Keratinocyte (primary cell): ENCODE results near the gene GAB1. TPM values are rescaled to one million over a fixed set of nuclear protein-coding genes. Genes with fewer than 3 reads are reported as not detected.

Source experiments
- DNase-seq: peaks from one replicate; pipeline ENCODE4 v3.0.0-alpha.2; 2011; ENCODE audit warnings: low read depth, missing footprints, low spot score
- FAIRE-seq: peaks from 2 replicates; lab custom pipeline; 2011; peaks lifted over from hg19 to GRCh38; lab: Jason Lieb, UNC
- H2AFZ ChIP-seq: 2 replicates; pipeline ENCODE4 v1.6.0; 2012; ENCODE audit warnings: low read length, control low read depth, inconsistent platforms; ENCODE audit not compliant: control insufficient read depth
- H3K27ac ChIP-seq: 2 replicates; pipeline ENCODE4 v1.5.1; 2011; ENCODE audit warnings: low read length; ENCODE audit not compliant: control insufficient read depth, insufficient read depth
- H3K27me3 ChIP-seq: 3 replicates; pipeline ENCODE4 v1.6.0; 2011; ENCODE audit warnings: low read length; ENCODE audit not compliant: control insufficient read depth, insufficient read depth; ENCODE audit errors: extremely low read depth
- H3K36me3 ChIP-seq, 2 experiments: 2 replicates in 1 of 2; 3 replicates in 1 of 2; pipeline ENCODE4 v1.5.1; 2011; ENCODE audit warnings: low read length in 2 of 2, mild to moderate bottlenecking in 1 of 2; ENCODE audit not compliant: control insufficient read depth in 2 of 2, insufficient read depth in 2 of 2; ENCODE audit errors: extremely low read depth in 1 of 2
- H3K4me1 ChIP-seq: 3 replicates; pipeline ENCODE4 v1.5.1; 2011; ENCODE audit warnings: low read length; ENCODE audit not compliant: control insufficient read depth, insufficient read depth; ENCODE audit errors: extremely low read depth
- H3K4me2 ChIP-seq: 3 replicates; pipeline ENCODE4 v1.6.0; 2011; ENCODE audit warnings: low read depth, low read length; ENCODE audit not compliant: control insufficient read depth, insufficient read depth; ENCODE audit errors: extremely low read depth
- H3K4me3 ChIP-seq, 3 experiments: fragments of 200-600 bp in 1 of 3; sonication (generic) in 1 of 3; 2 replicates in 2 of 3; 3 replicates in 1 of 3; pipeline ENCODE4 v1.5.1; 2011 to 2016; ENCODE audit warnings: low read length in 3 of 3, mild to moderate bottlenecking in 3 of 3, control low read depth in 2 of 3, inconsistent platforms in 1 of 3, low read depth in 1 of 3, mixed read lengths in 1 of 3, mixed run types in 1 of 3, moderate library complexity in 1 of 3; ENCODE audit not compliant: control insufficient read depth in 2 of 3, insufficient read depth in 2 of 3; ENCODE audit errors: extremely low read depth in 1 of 3
- H3K79me2 ChIP-seq: 2 replicates; pipeline ENCODE4 v1.6.0; 2012; ENCODE audit warnings: low read length; ENCODE audit not compliant: control insufficient read depth, insufficient read depth
- H3K9ac ChIP-seq: 3 replicates; pipeline ENCODE4 v1.6.0; 2011; ENCODE audit warnings: low read length; ENCODE audit not compliant: control insufficient read depth, insufficient read depth; ENCODE audit errors: extremely low read depth
- H3K9me1 ChIP-seq: 3 replicates; pipeline ENCODE4 v1.6.0; 2011; ENCODE audit warnings: low read length; ENCODE audit not compliant: control insufficient read depth, insufficient read depth; ENCODE audit errors: extremely low read depth
- H3K9me3 ChIP-seq: 2 replicates; pipeline ENCODE4 v1.5.1; 2012; ENCODE audit warnings: low read depth, low read length; ENCODE audit not compliant: control insufficient read depth
- H4K20me1 ChIP-seq: 3 replicates; pipeline ENCODE4 v1.6.0; 2011; ENCODE audit warnings: low read length; ENCODE audit not compliant: control insufficient read depth, insufficient read depth; ENCODE audit errors: extremely low read depth
- EZH2 ChIP-seq: IDR thresholded peaks from one replicate; pipeline ENCODE4 v1.6.1; 2012; ENCODE audit warnings: inconsistent platforms, mild to moderate bottlenecking, low read length, moderate library complexity
- dilution Hi-C: fragments of 300-500 bp; cut with MboI; formaldehyde crosslinking; loops from one replicate; pipeline ENCODE4 v1.7.0; 2020; ENCODE audit warnings: low sequenced_read_pairs; ENCODE audit not compliant: extremely low pct_ligation_motif_present
- polyA plus RNA-seq, 5 experiments: library from polyadenylated mRNA; depleted of rRNA in 3 of 5; stranded (reverse) in 3 of 5; stranded (forward) in 1 of 5; unstranded in 1 of 5; fragments of >200 nt; gene quantifications; 1 replicate in 1 of 5; 2 replicates in 3 of 5; 3 replicates in 1 of 5; pipeline versions ENCODE4 v1.2.1 to v1.2.3, GENCODE V29; 2011 to 2012; ENCODE audit warnings: missing spikeins in 2 of 5, low read depth in 1 of 5, low replicate concordance in 1 of 5
- TF ChIP-seq, protein P1 (sequence below), 3 experiments: IDR thresholded peaks in 1 of 3; conservative IDR thresholded peaks in 1 of 3; optimal IDR thresholded peaks in 1 of 3; 2 replicates in 2 of 3; 3 replicates in 1 of 3; pipeline versions ENCODE3 to v1.5.1; 2011; ENCODE audit warnings: low read length in 3 of 3, mild to moderate bottlenecking in 3 of 3, moderate library complexity in 2 of 3, control low read depth in 1 of 3, inconsistent platforms in 1 of 3; ENCODE audit not compliant: insufficient read depth in 2 of 3; ENCODE audit errors: extremely low read depth in 1 of 3

Gene GAB1
- polyA plus RNA-seq, 1 donor (not counting 4 experiments of a cell fraction or from before 2014, with no cell fraction given), result 11.0 TPM

DNA sequence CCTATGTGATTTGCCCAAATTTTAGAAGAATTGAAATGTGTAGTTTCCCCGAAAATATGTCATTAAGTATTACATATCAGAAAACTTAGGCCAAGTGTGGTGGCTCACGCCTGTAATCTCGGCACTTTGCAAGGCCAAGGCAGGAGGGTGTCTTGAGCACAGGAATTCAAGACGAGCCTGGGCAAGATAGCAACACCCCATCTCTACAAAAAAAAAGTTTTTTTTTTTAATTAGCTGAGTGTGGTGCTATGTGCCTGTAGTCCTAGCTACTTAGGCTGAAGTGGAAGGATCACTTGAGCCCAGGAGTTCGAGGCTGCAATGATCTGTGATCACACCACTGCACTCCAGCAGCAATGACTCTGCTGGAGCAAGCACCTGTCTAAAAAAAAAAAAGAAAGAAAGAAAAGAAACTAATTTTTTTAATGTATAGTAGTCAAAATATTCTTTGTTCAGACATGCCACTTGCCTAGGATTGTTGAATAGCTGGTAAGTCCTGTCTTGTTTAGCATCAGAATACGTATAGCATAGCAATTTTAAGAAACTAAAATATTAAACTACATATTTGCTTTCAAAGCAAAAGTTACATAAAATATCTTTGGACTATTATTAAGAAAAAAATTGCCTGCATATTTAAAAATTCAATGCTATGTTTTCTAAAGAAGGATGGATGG, 40.1 kb upstream of the GAB1 start:
- H3K79me2 ChIP-seq, result no peaks in the 10 kb centered on the region
- TF ChIP-seq, protein P1, sequence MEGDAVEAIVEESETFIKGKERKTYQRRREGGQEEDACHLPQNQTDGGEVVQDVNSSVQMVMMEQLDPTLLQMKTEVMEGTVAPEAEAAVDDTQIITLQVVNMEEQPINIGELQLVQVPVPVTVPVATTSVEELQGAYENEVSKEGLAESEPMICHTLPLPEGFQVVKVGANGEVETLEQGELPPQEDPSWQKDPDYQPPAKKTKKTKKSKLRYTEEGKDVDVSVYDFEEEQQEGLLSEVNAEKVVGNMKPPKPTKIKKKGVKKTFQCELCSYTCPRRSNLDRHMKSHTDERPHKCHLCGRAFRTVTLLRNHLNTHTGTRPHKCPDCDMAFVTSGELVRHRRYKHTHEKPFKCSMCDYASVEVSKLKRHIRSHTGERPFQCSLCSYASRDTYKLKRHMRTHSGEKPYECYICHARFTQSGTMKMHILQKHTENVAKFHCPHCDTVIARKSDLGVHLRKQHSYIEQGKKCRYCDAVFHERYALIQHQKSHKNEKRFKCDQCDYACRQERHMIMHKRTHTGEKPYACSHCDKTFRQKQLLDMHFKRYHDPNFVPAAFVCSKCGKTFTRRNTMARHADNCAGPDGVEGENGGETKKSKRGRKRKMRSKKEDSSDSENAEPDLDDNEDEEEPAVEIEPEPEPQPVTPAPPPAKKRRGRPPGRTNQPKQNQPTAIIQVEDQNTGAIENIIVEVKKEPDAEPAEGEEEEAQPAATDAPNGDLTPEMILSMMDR (optimal IDR thresholded peaks at IDR 0.05 in 1 of 3, IDR thresholded peaks at IDR 0.05 in 1 of 3, conservative IDR thresholded peaks at IDR 0.05 in 1 of 3; ENCODE audit: extremely low read depth in 1 of 3, insufficient read depth in 2 of 3, low read length in 3 of 3), result no peak
- TF ChIP-seq EZH2, result no peak
- H4K20me1 ChIP-seq, result no peaks in the 10 kb centered on the region
- no peak overlapping the region for H2AFZ ChIP-seq
- FAIRE-seq (no peak), DNase-seq (no peak)
- H3K9me3 ChIP-seq, result no peaks in the 10 kb centered on the region
- dilution Hi-C loops, result no loop called here
- no peak overlapping the region for H3K4me3 ChIP-seq
- no peaks in the 10 kb centered on the region for H3K27me3 ChIP-seq
- H3K4me2 ChIP-seq, result peak overlapping the region; percentile 11
- peaks cover 29% of the 10 kb centered on the region for H3K4me1 ChIP-seq
- no peaks in the 10 kb centered on the region for H3K9me1 ChIP-seq
- H3K27ac ChIP-seq, result no peak overlapping the region
- no peaks in the 10 kb centered on the region for H3K36me3 ChIP-seq
- H3K9ac ChIP-seq, result no peak overlapping the region

- FAIRE-seq (peak; percentile 29), DNase-seq (no peak)
- dilution Hi-C loops, result no loop called here
- Histone ChIP-seq H3K9me3 (no peaks in the 10 kb centered on the region), H3K9me1 (no peaks in the 10 kb centered on the region), H2AFZ (peak overlapping the region; percentile 59), H3K36me3 (no peaks in the 10 kb centered on the region), H4K20me1 (no peaks in the 10 kb centered on the region), H3K9ac (no peak overlapping the region), H3K27me3 (no peaks in the 10 kb centered on the region), H3K4me2 (peak overlapping the region; percentile 3), H3K27ac (no peak overlapping the region), H3K79me2 (no peaks in the 10 kb centered on the region), H3K4me3 (no peak overlapping the region), H3K4me1 (peaks cover 28% of the 10 kb centered on the region)
- TF ChIP-seq, protein P1 (optimal IDR thresholded peaks at IDR 0.05 in 1 of 3, IDR thresholded peaks at IDR 0.05 in 1 of 3, conservative IDR thresholded peaks at IDR 0.05 in 1 of 3; ENCODE audit: extremely low read depth in 1 of 3, insufficient read depth in 2 of 3, low read length in 3 of 3), result no peak
- TF ChIP-seq EZH2, result no peak
Observed at GRCh38 chr4:143300860-143301259, 35.8 kb upstream of the GAB1 start.
